Bone marrow (tissue), 2 donors: Measurements from ENCODE around the gene C1orf35.

ENCODE experiments used
- DNase-seq, 2 donors: peaks; one replicate each; lab custom pipeline; 2025; lab: John Stamatoyannopoulos, UW

The C1orf35 gene

DNA sequence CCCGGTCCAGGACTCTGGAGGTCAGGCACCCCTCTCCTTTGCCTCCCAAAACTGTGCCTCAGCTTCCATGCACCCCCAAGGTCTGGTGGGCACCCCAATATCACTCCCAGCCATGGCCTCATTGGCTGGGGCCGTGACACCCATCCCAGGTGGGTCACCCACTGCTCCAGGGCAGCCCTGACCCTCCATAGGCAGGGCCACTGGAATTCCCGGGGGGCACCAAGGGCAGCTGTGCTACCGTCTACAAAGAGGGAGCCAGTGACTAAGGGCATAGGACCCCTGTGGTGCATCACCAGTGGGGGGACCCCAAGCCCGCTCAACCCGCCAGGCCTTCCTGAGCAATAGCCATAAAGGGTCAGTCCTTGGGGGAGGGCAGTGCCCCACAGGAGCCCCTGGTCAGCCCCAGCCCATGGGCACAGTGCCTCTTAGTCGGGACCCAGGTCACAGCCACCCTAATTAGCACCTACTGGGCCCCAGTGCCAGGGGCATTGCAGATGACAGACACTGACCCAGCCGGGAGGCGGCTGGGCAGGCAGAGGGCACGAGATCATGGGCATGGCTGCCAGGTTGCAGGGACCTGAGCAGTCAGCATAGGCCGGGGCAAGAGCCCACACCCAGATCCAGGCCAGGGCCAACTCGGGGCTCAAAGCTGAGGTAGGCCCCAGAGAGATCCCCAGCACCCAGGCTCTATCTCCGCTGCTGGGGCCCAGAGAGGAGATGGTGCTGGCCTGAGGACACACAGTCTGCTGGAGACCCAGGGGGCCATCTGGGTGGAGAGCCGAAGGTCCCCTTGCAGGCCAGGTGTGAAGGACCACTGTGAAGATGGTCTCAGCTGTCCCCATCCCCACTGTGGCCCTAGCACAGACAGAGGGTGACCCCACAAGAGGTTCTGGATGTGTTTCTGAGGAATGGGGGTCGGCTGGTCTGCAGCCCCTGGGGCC, 39.6 kb downstream of the C1orf35 start:
- DNase-seq, result no peak

DNA sequence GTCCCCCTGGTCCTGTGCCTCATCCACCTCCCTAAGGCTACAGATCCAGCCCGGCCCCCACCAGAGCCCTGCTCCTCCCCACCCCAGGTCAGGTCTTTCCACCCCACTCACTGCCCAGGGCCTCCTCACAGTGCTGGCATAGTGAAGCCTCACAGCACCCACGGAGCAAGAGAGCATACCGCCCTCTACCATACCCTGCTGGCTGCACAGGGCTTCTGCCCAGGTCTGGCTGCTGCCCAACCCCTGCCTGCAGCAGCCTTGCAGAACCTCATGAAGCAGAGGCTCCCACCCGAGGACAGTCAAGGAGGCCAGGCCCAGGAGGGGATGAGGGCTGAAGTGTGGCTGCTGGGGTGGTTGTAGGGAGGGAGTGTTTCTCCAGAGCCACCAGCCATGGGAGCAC, 40.3 kb downstream of the C1orf35 start:
- DNase-seq, result no peak

DNA sequence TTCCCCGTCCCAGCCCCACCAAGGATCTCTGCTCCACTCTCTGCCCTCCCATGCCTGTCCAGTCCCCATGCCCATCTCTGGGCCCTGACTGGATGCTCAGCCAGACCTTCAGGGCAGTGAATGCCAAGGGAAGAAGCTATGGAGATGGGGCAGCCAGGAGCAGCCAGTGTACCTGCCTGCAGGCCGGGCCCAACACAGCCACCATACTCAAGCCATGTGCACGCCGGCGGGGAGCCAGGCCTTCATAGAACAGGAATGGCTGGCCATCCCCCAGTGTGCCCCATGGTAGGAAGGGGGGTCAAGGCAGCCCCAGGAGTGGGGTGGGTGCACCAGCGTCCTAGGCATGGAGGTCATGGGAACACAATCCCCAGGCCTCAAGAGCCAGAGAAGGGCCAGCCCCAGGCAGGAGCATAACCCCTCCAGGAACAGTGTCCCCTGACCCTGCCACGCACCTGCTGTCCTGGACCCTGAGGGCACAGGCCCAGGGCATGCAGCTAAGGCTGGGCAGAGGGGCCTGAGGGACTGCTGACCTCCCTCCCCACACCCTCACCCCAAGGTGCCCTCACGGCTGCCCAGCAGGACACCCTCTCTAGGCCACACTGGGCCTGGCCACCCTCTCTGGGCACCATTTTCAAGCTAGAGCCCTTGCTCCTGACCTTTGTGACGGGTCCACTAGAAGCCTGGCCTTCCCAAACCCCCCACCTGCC, 40.9 kb downstream of the C1orf35 start:
- no peak for DNase-seq

DNA sequence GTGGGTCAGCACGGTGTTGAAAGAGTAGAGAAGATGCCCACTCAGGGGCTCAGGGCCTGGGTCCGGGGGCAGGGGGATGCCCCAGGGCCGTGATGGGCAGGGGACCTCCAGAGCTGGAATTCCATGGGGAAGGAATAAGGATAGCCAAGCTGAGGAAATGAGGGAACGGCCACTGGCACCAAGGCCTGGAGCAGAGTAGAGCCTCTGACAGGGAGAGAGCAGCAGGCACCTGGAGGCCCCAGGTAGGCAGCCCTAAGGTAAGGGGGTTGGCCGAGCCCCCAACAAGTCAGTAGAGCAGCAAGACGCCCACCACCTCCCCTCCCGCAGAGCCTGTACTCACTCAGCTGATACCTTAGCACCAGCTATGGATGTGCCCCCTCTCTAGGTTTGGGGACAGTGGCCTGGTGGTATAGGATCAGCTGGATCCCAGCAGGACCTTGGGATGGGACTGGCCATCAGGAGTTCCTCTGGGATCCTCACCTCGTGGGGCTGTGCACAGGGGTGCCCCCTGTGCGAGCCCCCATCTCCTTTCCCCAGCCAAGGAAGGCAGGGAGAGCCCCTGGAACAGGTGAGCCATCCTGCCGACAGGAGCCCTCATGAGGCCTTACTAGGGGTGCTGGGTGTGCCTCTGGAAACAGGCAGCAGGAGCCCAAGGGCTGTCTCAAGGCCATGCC, 41.6 kb downstream of the C1orf35 start:
- DNase-seq, result no peak

DNA sequence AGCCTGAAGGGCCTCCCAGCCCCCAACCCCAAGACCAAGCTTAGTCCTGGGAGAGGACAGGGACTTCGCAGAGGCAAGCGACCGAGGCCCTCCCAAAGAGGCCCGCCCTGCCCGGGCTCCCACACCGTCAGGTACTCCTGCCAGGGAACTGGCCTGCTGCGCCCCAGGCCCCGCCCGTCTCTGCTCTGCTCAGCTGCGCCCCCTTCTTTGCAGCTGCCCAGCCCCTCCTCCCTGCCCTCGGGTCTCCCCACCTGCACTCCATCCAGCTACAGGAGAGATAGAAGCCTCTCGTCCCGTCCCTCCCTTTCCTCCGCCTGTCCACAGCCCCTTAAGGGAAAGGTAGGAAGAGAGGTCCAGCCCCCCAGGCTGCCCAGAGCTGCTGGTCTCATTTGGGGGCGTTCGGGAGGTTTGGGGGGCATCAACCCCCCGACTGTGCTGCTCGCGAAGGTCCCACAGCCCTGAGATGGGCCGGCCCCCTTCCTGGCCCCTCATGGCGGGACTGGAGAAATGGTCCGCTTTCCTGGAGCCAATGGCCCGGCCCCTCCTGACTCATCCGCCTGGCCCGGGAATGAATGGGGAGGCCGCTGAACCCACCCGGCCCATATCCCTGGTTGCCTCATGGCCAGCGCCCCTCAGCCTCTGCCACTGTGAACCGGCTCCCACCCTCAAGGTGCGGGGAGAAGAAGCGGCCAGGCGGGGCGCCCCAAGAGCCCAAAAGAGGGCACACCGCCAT, 42.5 kb downstream of the C1orf35 start:
- no peak for DNase-seq

DNA sequence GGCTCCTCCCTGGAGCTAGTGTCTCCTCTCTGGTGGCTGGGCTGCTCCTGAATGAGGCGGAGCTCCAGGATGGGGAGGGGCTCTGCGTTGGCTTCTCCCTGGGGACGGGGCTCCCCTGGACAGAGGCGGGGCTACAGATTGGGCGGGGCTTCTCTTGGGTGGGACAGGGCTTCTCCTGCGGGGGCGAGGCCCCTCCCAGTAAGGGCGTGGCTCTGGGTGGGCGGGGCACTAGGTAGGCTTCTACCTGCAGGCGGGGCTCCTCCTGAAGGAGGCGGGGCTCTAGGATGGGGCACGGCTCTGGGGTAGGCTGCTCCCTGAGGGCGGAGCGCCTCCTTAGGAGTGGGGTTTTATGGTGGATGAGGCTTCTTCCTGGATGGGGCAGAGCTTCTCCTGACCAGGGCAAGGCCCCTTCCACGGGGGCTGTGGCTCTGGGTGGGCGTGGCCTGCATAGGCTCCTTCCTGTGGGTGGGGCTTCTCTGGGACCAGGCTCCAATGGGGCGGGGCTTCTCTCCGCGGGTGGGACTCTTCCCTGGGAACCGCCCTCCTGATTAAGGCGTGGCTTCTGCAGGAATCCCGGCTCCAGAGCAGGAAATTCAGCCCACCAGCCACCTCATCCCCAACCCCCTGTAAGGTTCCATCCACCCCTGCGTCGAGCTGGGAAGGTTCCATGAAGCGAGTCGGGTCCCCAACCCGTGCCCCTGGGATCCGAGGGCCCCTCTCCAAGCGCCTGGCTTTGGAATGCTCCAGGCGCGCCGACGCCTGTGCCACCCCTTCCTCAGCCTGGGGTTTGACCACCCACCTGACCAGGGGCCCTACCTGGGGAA, 43.3 kb downstream of the C1orf35 start:
- DNase-seq, result no peak

DNA sequence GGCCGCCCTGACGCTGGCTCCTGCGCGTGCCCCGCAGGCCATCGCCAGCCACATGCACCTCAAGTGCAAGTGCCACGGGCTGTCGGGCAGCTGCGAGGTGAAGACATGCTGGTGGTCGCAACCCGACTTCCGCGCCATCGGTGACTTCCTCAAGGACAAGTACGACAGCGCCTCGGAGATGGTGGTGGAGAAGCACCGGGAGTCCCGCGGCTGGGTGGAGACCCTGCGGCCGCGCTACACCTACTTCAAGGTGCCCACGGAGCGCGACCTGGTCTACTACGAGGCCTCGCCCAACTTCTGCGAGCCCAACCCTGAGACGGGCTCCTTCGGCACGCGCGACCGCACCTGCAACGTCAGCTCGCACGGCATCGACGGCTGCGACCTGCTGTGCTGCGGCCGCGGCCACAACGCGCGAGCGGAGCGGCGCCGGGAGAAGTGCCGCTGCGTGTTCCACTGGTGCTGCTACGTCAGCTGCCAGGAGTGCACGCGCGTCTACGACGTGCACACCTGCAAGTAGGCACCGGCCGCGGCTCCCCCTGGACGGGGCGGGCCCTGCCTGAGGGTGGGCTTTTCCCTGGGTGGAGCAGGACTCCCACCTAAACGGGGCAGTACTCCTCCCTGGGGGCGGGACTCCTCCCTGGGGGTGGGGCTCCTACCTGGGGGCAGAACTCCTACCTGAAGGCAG, 44.0 kb downstream of the C1orf35 start:
- no peak for DNase-seq

DNA sequence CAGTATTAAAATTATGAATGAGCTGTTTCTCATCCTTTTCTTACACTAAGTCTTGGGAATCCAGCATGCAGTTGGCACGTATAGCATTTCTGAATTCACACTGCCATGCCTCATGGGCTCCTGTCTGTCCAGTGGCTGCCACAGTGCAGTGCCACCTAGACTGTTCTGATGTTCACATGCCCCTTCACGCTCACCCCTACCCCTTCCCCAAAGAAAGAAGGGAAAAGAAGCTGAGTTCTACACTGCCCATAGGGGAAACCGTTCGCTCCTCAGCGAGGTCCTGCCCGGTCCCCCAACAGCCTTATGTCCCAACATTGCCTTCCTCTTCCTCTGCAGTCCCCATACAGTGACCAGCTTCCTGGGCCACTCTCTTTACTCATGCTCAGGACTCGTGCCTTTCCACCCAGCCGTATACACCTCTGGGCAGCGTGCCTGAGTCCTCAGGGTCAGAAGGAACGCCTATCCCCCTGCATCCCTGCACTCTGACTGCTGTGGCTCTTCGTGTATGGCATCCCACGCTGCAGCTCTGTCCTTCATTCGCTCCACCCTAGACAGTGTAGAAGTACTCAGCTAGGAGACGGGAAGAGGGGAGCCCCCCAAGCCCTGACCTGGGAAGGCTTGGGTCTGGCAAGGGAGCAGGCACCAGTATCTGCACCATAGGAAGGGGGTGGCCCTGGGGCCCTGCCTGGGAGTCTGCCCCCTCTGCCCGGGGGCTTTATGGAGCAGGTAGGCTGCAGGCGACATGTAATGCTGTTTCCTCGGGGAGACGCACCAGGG, 44.8 kb downstream of the C1orf35 start:
- DNase-seq, result no peak
